K562 (cell line): ENCODE measurements around the gene TSC1. TPM values are rescaled to one million over a fixed set of nuclear protein-coding genes. Genes with fewer than 3 reads are reported as not detected.

ENCODE experiments used
- ATAC-seq: fragments of 200-7000 bp; cut with Tn5 transposase; 3 replicates; pipeline ENCODE4 v1.9.1; 2020; ENCODE audit warnings: moderate library complexity
- BruUV-seq: library from RNA; stranded (reverse); fragments of 400-500 nt; replicated peaks from 2 replicates; lab custom pipeline; 2021; lab: Mats Ljungman, UMichigan
- CTCF ChIA-PET: fragments of 300-600 bp; formaldehyde crosslinking; extraction: SDS; loops from one replicate; lab custom pipeline; 2021; ENCODE audit warnings: low intra/inter-chr PET ratio; lab: Yijun Ruan, JAX
- POLR2A ChIA-PET: fragments of 300-600, 350-650 bp; sonication (Branson Sonifier 250); formaldehyde crosslinking; extraction: SDS; loops from one replicate; lab custom pipeline; 2021; ENCODE audit warnings: antibody characterized with exemption, inconsistent platforms; lab: Yijun Ruan, JAX
- DNase-seq, 4 experiments: peaks; one replicate each; pipeline versions ENCODE4 v3.0.0 to v3.0.0-alpha.2; 2011 to 2018; ENCODE audit warnings: low spot score in 3 of 4, mixed read lengths in 3 of 4; ENCODE audit errors: extremely low read depth in 1 of 4
- FAIRE-seq: peaks from 2 replicates; lab custom pipeline; 2011; peaks lifted over from hg19 to GRCh38; lab: Jason Lieb, UNC
- H2AFZ ChIP-seq: 2 replicates; pipeline ENCODE4 v1.6.0; 2011; ENCODE audit warnings: low read depth, low read length, control low read depth, inconsistent platforms
- H3K27ac ChIP-seq: fragments of 200-600 bp; 3 replicates; pipeline ENCODE4 v1.8.0; 2011; ENCODE audit warnings: low read depth, mild to moderate bottlenecking, control low read depth, inconsistent platforms, low read length, moderate library complexity, mixed read lengths; ENCODE audit errors: extremely low read depth
- H3K27me3 ChIP-seq, 2 experiments: fragments of 300-600 bp in 1 of 2; 2 replicates in 1 of 2; 3 replicates in 1 of 2; pipeline versions ENCODE4 v1.6.0 to v1.8.0; 2011; ENCODE audit warnings: inconsistent platforms in 2 of 2, low read length in 2 of 2, mild to moderate bottlenecking in 1 of 2, mixed read lengths in 1 of 2, moderate library complexity in 1 of 2; ENCODE audit not compliant: control insufficient read depth in 2 of 2, insufficient read depth in 2 of 2
- H3K36me3 ChIP-seq: fragments of 300-600 bp; 3 replicates; pipeline ENCODE4 v1.8.0; 2011; ENCODE audit warnings: mild to moderate bottlenecking, low read length, inconsistent platforms; ENCODE audit not compliant: control insufficient read depth, insufficient read depth
- H3K4me1 ChIP-seq, 2 experiments: fragments of 200-600 bp in 1 of 2; replicated peaks in 1 of 2; 2 replicates in 1 of 2; 3 replicates in 1 of 2; pipeline versions ENCODE4 v1.5.1 to v1.8.0; 2011; ENCODE audit warnings: inconsistent platforms in 2 of 2, low read length in 2 of 2, mild to moderate bottlenecking in 1 of 2, mixed read lengths in 1 of 2, moderate library complexity in 1 of 2; ENCODE audit not compliant: control insufficient read depth in 2 of 2, insufficient read depth in 2 of 2
- H3K4me2 ChIP-seq: 2 replicates; pipeline ENCODE4 v1.6.1; 2011; ENCODE audit warnings: low read length, control low read depth, inconsistent platforms, mixed read lengths; ENCODE audit not compliant: insufficient read depth
- H3K4me3 ChIP-seq: fragments of 200-600 bp; sonication (generic), shearing (Covaris generic); 2 replicates; pipeline ENCODE4 v1.5.1; 2016; ENCODE audit warnings: control low read depth, inconsistent platforms
- H3K79me2 ChIP-seq: fragments of 200-600 bp; 3 replicates; pipeline ENCODE4 v1.8.0; 2011; ENCODE audit warnings: low read length, inconsistent platforms; ENCODE audit not compliant: control insufficient read depth, insufficient read depth
- H3K9ac ChIP-seq, 2 experiments: 2 replicates each; pipeline versions ENCODE4 v1.6.0 to v1.6.1; 2011; ENCODE audit warnings: low read depth in 2 of 2, low read length in 2 of 2, control low read depth in 1 of 2, inconsistent platforms in 1 of 2, mild to moderate bottlenecking in 1 of 2, mixed read lengths in 1 of 2; ENCODE audit not compliant: insufficient read depth in 1 of 2
- H3K9me1 ChIP-seq: one replicate; pipeline ENCODE4 v1.6.0; 2011; ENCODE audit warnings: inconsistent platforms, mild to moderate bottlenecking, low read length, moderate library complexity; ENCODE audit not compliant: control insufficient read depth, insufficient read depth
- H3K9me3 ChIP-seq: replicated peaks from 2 replicates; pipeline ENCODE4 v1.5.1; 2011; ENCODE audit warnings: low read depth, low read length, inconsistent platforms; ENCODE audit not compliant: control insufficient read depth, insufficient read depth
- H4K20me1 ChIP-seq: replicated peaks from 2 replicates; pipeline ENCODE4 v1.6.1; 2011; ENCODE audit warnings: low read length, inconsistent platforms, mixed read lengths; ENCODE audit not compliant: control insufficient read depth, insufficient read depth
- BCOR ChIP-seq: fragments of 450-650 bp; IDR thresholded peaks from 2 replicates; pipeline ENCODE4 v1.6.1; 2016
- BHLHE40 ChIP-seq: IDR thresholded peaks from 2 replicates; pipeline ENCODE4 v1.6.1; 2011; ENCODE audit warnings: low read length, improper control_type of control experiment
- CHCHD3 ChIP-seq: fragments of 250-450 bp; sonication (Bioruptor Pico); IDR thresholded peaks from 2 replicates; pipeline ENCODE4 v2.1.2; 2022; ENCODE audit warnings: mild to moderate bottlenecking
- GATAD2B ChIP-seq: fragments of 450-650 bp; IDR thresholded peaks from 2 replicates; pipeline ENCODE4 v1.6.1; 2017; ENCODE audit warnings: mild to moderate bottlenecking, borderline replicate concordance
- KDM1A ChIP-seq, 2 experiments: fragments of 450-650 bp; IDR thresholded peaks; 2 replicates each; pipeline ENCODE4 v1.6.1; 2016; ENCODE audit warnings: mild to moderate bottlenecking in 2 of 2
- KHSRP ChIP-seq: fragments of 450-650 bp; IDR thresholded peaks from 2 replicates; pipeline ENCODE4 v1.6.1; 2017
- KLF10 ChIP-seq: fragments of 250-450 bp; sonication (Bioruptor Pico); IDR thresholded peaks from 2 replicates; pipeline ENCODE4 v1.6.1; 2021; ENCODE audit warnings: matching md5 sums
- NEUROD1 ChIP-seq: fragments of 150-350 bp; IDR thresholded peaks from 2 replicates; pipeline ENCODE4 v1.6.1; 2014; ENCODE audit warnings: borderline replicate concordance, low read length, low read depth; ENCODE audit not compliant: partially characterized antibody
- RBBP5 ChIP-seq: fragments of 200-600 bp; sonication (generic); IDR thresholded peaks from 2 replicates; pipeline ENCODE4 v1.6.1; 2012; ENCODE audit warnings: borderline replicate concordance, mild to moderate bottlenecking, low read length, control low read depth, inconsistent platforms; ENCODE audit not compliant: insufficient read depth, poor library complexity, severe bottlenecking
- ZNF140 ChIP-seq: fragments of 250-450 bp; sonication (Bioruptor Pico); IDR thresholded peaks from 2 replicates; pipeline ENCODE4 v1.8.0; 2021; ENCODE audit warnings: moderate library complexity, mild to moderate bottlenecking, inconsistent platforms
- ZNF551 ChIP-seq: fragments of 250-450 bp; sonication (Bioruptor Pico); IDR thresholded peaks from 2 replicates; pipeline ENCODE4 v1.5.0; 2021; ENCODE audit warnings: mild to moderate bottlenecking, moderate library complexity
- WGBS: fragments of 100-300 bp; shearing (Covaris generic); methylation state at CpG from one replicate; pipeline ENCODE4 v1.1.6; 2016; ENCODE audit warnings: low coverage, mixed read lengths; ENCODE audit not compliant: insufficient coverage; ENCODE audit errors: missing lambda C conversion rate; 5-methylcytosine and 5-hydroxymethylcytosine counted together
- in situ Hi-C: fragments of 300-500 bp; cut with MboI; formaldehyde crosslinking; loops from 4 replicates; pipeline ENCODE4 v1.15.0; 2018; ENCODE audit warnings: inconsistent platforms, mixed read lengths
- intact Hi-C: fragments of 100-400 bp; cut with micrococcal nuclease; formaldehyde crosslinking; loops from 2 replicates; pipeline ENCODE4 v1.14.2; 2022
- polyA plus RNA-seq, 8 experiments: library from polyadenylated mRNA; depleted of rRNA in 4 of 8; stranded (reverse) in 5 of 8; unstranded in 3 of 8; fragments of >200 nt; fragmentation: Nextera tagmentation in 2 of 8; fragmentation: Illumina TruSeq in 1 of 8; extraction: Ambion mirVana in 2 of 8; extraction: Trizol in 1 of 8; gene quantifications; 2 replicates each; pipeline versions ENCODE4 v1.2.1 to v1.2.3, GENCODE V29; 2011 to 2014; ENCODE audit warnings: inconsistent platforms in 1 of 8, missing spikeins in 1 of 8
- total RNA-seq, 7 experiments: library from RNA; depleted of rRNA in 6 of 7; stranded (reverse); fragments of >200 nt in 6 of 7; fragmentation: Illumina TruSeq in 2 of 7; extraction: Trizol in 2 of 7; gene quantifications; 2 replicates each; pipeline versions ENCODE4 v1.2.1 to v1.2.3, GENCODE V29; 2011 to 2021; ENCODE audit warnings: low replicate concordance in 1 of 7
- TF ChIP-seq, protein P1 (sequence below), 2 experiments: fragments of 450-650 bp; conservative IDR thresholded peaks; 2 replicates each; pipeline ENCODE4 v1.6.1; 2017; ENCODE audit warnings: mild to moderate bottlenecking in 2 of 2, moderate library complexity in 2 of 2
- TF ChIP-seq, protein P2 (sequence below): fragments of 450-650 bp; IDR thresholded peaks from 2 replicates; pipeline ENCODE4 v1.6.1; 2016; ENCODE audit warnings: low read depth

TSC1 gene
- total and polyA plus RNA-seq, 9 of the 15 experiments (the other 6 are each of a cell fraction or from before 2014, with no cell fraction given) = 6.9 to 37.6 (median 18.6) TPM

DNA sequence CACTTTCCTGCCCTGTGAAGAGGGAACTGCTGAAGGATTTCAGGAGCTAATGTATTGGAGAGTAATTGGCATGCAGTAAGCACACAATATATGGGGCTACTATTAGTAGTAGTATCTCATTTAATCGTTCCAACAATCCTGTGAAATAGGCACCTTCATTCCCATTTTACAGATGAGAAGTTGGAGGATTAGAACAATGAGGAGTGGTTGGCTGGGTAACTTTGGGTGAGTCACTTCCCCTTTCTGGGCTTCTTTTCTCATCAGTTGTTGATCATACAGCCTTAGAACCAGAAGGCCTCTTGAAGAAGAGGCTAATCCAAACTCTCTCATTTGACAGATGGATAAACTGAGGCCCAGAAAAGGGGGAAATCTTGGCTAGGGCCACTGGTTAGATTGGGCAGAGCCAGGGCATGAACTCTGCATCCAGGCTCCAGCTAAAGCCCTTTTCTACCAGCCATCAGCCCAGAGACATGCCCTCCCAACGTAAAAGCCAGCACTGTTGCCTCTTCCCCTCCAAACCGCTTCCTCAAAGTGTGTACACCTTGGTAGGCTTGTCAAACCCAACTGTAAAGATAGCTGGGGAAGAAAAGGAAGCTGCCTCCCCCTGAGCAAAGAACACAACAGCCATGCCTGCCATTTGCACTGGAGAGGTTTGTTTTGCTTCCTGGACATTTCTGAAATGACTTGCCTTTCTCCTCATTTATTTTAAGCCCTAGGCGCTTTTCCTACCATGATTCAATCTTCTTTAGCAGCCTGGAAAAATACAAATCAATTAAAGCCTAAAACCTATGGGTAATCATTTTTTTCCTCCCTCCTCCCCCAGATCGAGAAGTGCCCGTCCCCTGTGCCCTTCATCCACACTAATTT, 64.7 kb downstream of the TSC1 start:
- Histone ChIP-seq H3K4me2 (no peak overlapping the region), H3K9me1 (no peaks in the 10 kb centered on the region), H2AFZ (0 out of 2 replicates have a peak overlapping the region, but pooled peaks have one; percentile 18), H4K20me1 (peaks cover 4% of the 10 kb centered on the region; the same call in 1 of the 2 replicates), H3K27ac (no peak overlapping the region), H3K4me1 (peaks cover 0 to 18% of the 10 kb centered on the region in 2 experiments; a peak in 3 of 5 replicates), H3K4me3 (no peak overlapping the region), H3K79me2 (no peaks in the 10 kb centered on the region), H3K36me3 (no peaks in the 10 kb centered on the region), H3K9ac (no peak overlapping the region), H3K9me3 (no peaks in the 10 kb centered on the region), H3K27me3 (peaks cover 25 to 50% of the 10 kb centered on the region in 2 experiments; a peak in 4 of 5 replicates)
- BruUV-seq = no TSS peak
- intact Hi-C loops = no loop called here
- ChIA-PET CTCF (no interaction called here), POLR2A (interaction anchor here (0.7 to 1.4 kb wide), 2 partner anchors 8 to 18 kb away, joined by 3 to 6 read pairs; no protein-coding TSS in a partner anchor)
- DNase-seq (no peak), ATAC-seq (no peak), FAIRE-seq (peak; percentile 40)
- 66% methylated on average over 6 of the region's 6 CpGs for WGBS
- in situ Hi-C loops = no loop called here
- TF ChIP-seq KLF10 (CRISPR knock-in tag) = no peak
- no peak for TF ChIP-seq CHCHD3 (CRISPR knock-in tag)
- no peak for TF ChIP-seq NEUROD1
- TF ChIP-seq, protein P1, sequence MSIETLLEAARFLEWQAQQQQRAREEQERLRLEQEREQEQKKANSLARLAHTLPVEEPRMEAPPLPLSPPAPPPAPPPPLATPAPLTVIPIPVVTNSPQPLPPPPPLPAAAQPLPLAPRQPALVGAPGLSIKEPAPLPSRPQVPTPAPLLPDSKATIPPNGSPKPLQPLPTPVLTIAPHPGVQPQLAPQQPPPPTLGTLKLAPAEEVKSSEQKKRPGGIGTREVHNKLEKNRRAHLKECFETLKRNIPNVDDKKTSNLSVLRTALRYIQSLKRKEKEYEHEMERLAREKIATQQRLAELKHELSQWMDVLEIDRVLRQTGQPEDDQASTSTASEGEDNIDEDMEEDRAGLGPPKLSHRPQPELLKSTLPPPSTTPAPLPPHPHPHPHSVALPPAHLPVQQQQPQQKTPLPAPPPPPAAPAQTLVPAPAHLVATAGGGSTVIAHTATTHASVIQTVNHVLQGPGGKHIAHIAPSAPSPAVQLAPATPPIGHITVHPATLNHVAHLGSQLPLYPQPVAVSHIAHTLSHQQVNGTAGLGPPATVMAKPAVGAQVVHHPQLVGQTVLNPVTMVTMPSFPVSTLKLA (conservative IDR thresholded peaks at IDR 0.05) = no peak
- peak; percentile 85 for TF ChIP-seq BCOR
- TF ChIP-seq, protein P2, sequence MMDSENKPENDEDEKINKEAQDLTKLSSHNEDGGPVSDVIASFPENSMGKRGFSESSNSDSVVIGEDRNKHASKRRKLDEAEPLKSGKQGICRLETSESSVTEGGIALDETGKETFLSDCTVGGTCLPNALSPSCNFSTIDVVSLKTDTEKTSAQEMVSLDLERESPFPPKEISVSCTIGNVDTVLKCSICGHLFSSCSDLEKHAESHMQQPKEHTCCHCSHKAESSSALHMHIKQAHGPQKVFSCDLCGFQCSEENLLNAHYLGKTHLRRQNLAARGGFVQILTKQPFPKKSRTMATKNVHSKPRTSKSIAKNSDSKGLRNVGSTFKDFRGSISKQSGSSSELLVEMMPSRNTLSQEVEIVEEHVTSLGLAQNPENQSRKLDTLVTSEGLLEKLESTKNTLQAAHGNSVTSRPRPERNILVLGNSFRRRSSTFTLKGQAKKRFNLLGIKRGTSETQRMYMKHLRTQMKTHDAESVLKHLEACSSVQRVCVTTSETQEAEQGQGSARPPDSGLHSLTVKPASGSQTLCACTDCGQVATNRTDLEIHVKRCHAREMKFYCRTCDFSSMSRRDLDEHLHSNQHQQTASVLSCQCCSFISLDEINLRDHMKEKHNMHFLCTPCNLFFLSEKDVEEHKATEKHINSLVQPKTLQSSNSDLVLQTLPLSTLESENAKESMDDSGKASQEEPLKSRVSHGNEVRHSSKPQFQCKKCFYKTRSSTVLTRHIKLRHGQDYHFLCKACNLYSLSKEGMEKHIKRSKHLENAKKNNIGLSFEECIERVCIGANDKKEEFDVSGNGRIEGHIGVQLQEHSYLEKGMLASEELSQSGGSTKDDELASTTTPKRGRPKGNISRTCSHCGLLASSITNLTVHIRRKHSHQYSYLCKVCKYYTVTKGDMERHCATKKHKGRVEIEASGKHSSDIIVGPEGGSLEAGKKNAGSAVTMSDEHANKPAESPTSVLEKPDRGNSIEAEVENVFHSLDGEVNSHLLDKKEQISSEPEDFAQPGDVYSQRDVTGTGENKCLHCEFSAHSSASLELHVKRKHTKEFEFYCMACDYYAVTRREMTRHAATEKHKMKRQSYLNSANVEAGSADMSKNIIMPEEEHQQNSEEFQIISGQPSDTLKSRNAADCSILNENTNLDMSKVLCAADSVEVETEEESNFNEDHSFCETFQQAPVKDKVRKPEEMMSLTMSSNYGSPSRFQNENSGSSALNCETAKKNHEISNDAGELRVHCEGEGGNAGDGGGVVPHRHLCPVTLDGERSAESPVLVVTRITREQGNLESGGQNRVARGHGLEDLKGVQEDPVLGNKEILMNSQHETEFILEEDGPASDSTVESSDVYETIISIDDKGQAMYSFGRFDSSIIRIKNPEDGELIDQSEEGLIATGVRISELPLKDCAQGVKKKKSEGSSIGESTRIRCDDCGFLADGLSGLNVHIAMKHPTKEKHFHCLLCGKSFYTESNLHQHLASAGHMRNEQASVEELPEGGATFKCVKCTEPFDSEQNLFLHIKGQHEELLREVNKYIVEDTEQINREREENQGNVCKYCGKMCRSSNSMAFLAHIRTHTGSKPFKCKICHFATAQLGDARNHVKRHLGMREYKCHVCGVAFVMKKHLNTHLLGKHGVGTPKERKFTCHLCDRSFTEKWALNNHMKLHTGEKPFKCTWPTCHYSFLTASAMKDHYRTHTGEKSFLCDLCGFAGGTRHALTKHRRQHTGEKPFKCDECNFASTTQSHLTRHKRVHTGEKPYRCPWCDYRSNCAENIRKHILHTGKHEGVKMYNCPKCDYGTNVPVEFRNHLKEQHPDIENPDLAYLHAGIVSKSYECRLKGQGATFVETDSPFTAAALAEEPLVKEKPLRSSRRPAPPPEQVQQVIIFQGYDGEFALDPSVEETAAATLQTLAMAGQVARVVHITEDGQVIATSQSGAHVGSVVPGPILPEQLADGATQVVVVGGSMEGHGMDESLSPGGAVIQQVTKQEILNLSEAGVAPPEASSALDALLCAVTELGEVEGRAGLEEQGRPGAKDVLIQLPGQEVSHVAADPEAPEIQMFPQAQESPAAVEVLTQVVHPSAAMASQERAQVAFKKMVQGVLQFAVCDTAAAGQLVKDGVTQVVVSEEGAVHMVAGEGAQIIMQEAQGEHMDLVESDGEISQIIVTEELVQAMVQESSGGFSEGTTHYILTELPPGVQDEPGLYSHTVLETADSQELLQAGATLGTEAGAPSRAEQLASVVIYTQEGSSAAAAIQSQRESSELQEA = no peak
- peak; percentile 66 to 77 for TF ChIP-seq KDM1A (IDR thresholded peaks at IDR 0.05)
- no peak for TF ChIP-seq GATAD2B
- TF ChIP-seq KHSRP = no peak
- TF ChIP-seq ZNF140 (CRISPR knock-in tag) = no peak
- no peak for TF ChIP-seq RBBP5
- no peak for TF ChIP-seq BHLHE40
- no peak for TF ChIP-seq ZNF551 (CRISPR knock-in tag)
